ENCODE data around the gene CRYZL1. TPM values are rescaled to one million over a fixed set of nuclear protein-coding genes. Genes with fewer than 3 reads are reported as not detected.

The CRYZL1 gene
- total and polyA plus RNA-seq, 2 of the 8 experiments (the other 6 are each of a cell fraction or from before 2014, with no cell fraction given) = 15.6 to 15.8 TPM

DNA sequence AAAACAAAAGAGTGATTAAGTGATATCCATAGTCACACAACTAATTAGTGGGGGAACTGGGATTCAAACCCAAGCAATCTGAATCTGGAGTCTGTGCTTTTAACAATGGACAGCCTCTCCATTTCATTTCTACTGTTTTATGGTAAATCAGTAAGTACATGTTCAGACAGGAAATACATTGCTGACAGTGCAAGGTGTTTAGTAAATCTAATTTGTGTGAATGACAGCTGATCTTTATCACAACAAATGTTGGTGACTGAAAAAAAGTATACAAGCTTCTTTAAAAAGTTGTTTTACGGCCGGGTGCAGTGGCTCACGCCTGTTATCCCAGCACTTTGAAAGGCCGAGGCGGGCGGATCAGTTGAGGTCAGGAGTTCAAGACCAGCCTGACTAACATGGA is 73.6 kb downstream of the CRYZL1 start:
- peaks cover 0 to 10% of the 10 kb centered on the region in 2 experiments; a peak in 2 of 4 replicates for H3K79me2 ChIP-seq (ENCODE audit: control insufficient read depth in 1 of 2, insufficient read depth in 2 of 2, low read length in 2 of 2)
- no peak overlapping the region for H3K9ac ChIP-seq (replicated peaks in 1 of 4; ENCODE audit: extremely low read depth in 1 of 4, low read depth in 3 of 4, low read length in 3 of 4)
- no peak overlapping the region for H3K23ac ChIP-seq (ENCODE audit: insufficient read length)
- DNase-seq (ENCODE audit: low read depth in 1 of 2, low spot score in 2 of 2) (no peak), FAIRE-seq (no peak)
- no peak overlapping the region for H2BK120ac ChIP-seq (replicated peaks; ENCODE audit: low read depth, low read length)
- TF ChIP-seq NRF1 (IDR thresholded peaks at IDR 0.05; ENCODE audit: low read depth, low read length) (no peak), POLR2AphosphoS5 (IDR thresholded peaks at IDR 0.05; ENCODE audit: low read depth, low read length) (no peak), TBP (IDR thresholded peaks at IDR 0.05; ENCODE audit: low read depth, low read length) (no peak)
- no peak overlapping the region for H4K5ac ChIP-seq (ENCODE audit: insufficient read length, low read depth, low read length)
- no peak overlapping the region for H3K18ac ChIP-seq (ENCODE audit: extremely low read depth, low read length)
- H4K20me1 ChIP-seq (replicated peaks in 1 of 2; ENCODE audit: control insufficient read depth in 1 of 2, insufficient read depth in 2 of 2, low read length in 2 of 2) = peaks cover 0 to 2% of the 10 kb centered on the region in 2 experiments
- no peak overlapping the region for H3K27ac ChIP-seq (ENCODE audit: low read depth, low read length)
- no peak overlapping the region for H3K4me2 ChIP-seq (ENCODE audit: insufficient read depth in 1 of 2, low read depth in 2 of 2, low read length in 2 of 2)
- no peak overlapping the region for H4K91ac ChIP-seq (replicated peaks; ENCODE audit: insufficient read length, low read length)
- H2AK5ac ChIP-seq (ENCODE audit: low read depth, low read length) = no peak overlapping the region
- no peak overlapping the region for H3K56ac ChIP-seq (replicated peaks; ENCODE audit: insufficient read length, low read depth, low read length)
- no peak overlapping the region for H2BK5ac ChIP-seq (ENCODE audit: low read depth, low read length)
- H3K4me1 ChIP-seq (replicated peaks in 1 of 4; ENCODE audit: control insufficient read depth in 3 of 4, insufficient read depth in 4 of 4, low read length in 3 of 4) = no peaks in the 10 kb centered on the region
- H3K9me3 ChIP-seq (ENCODE audit: insufficient read depth in 2 of 2, low read depth in 1 of 2, low read length in 1 of 2) = no peaks in the 10 kb centered on the region
- POLR2A ChIA-PET (ENCODE audit: partially characterized antibody) = interaction anchor here (1.1 to 3.7 kb wide), 4 partner anchors 11 to 57 kb away, joined by 3 to 16 read pairs (median 4); no protein-coding TSS in a partner anchor
- H4K8ac ChIP-seq (ENCODE audit: extremely low read depth, insufficient read depth, low read length) = no peak overlapping the region
- H3K23me2 ChIP-seq (ENCODE audit: low read depth, low read length) = no peaks in the 10 kb centered on the region
- CTCF ChIA-PET (ENCODE audit: partially characterized antibody) = interaction anchor here (0.6 to 1.6 kb wide), 3 partner anchors 18 to 699 kb away, joined by 3 to 5 read pairs (median 3); no protein-coding TSS in a partner anchor
- H3K79me1 ChIP-seq (ENCODE audit: low read depth, low read length) = no peaks in the 10 kb centered on the region
- H3K14ac ChIP-seq (ENCODE audit: insufficient read length) = no peak overlapping the region
- 90% methylated on average over 6 of the region's 6 CpGs; no CpG with 5 or more reads in 1 of the 2 experiments for WGBS, 2 experiments (ENCODE audit: extremely low coverage in 1 of 2, insufficient coverage in 1 of 2, insufficient read length in 1 of 2, insufficient replicate concordance in 2 of 2, low coverage in 1 of 2, low lambda C conversion rate in 2 of 2, missing lambda C conversion rate in 1 of 2)
- no peak overlapping the region for H2BK20ac ChIP-seq (ENCODE audit: low read length)
- no peak overlapping the region for H2BK15ac ChIP-seq (ENCODE audit: low read length)
- H3K4ac ChIP-seq (replicated peaks; ENCODE audit: insufficient read length, low read depth, low read length) = no peak overlapping the region
- H3K4me3 ChIP-seq (ENCODE audit: extremely low read depth in 1 of 4, insufficient read depth in 2 of 4, low read depth in 3 of 4, low read length in 4 of 4) = no peak overlapping the region
- no peaks in the 10 kb centered on the region for H3K27me3 ChIP-seq (replicated peaks in 1 of 4; ENCODE audit: control insufficient read depth in 3 of 4, extremely low read depth in 1 of 4, insufficient read depth in 3 of 4, low read length in 3 of 4)
- no peak overlapping the region for H2AFZ ChIP-seq (ENCODE audit: low read length)
- H3K36me3 ChIP-seq (ENCODE audit: control insufficient read depth in 2 of 4, insufficient read depth in 4 of 4, low read length in 3 of 4) = peaks cover 14 to 70% (median 27%) of the 10 kb centered on the region in 4 experiments
- H2BK12ac ChIP-seq (ENCODE audit: low read depth, low read length) = no peak overlapping the region

Measured in H1 (cell line).